Liver (tissue), 3 donors: Measurements from ENCODE around the gene NKD1.

Experiments used
- CTCF ChIP-seq: fragments of 150-350 bp; IDR thresholded peaks from 2 replicates; pipeline ENCODE4 v1.5.1; 2017; ENCODE audit warnings: improper control_type of control experiment, low read depth, low read length; ENCODE audit not compliant: missing input control
- MAX ChIP-seq: IDR thresholded peaks from 2 replicates; pipeline ENCODE4 v1.6.1; 2016; ENCODE audit warnings: antibody characterized with exemption
- RAD21 ChIP-seq, 2 donors: IDR thresholded peaks; 2 replicates each; pipeline ENCODE4 v1.6.1; 2016; ENCODE audit warnings: antibody characterized with exemption in 2 of 2, mild to moderate bottlenecking in 2 of 2
- REST ChIP-seq: IDR thresholded peaks from 2 replicates; pipeline ENCODE4 v1.6.1; 2016; ENCODE audit warnings: antibody characterized with exemption, mild to moderate bottlenecking
- TAF1 ChIP-seq: conservative IDR thresholded peaks from 2 replicates; pipeline ENCODE4 v1.6.1; 2016; ENCODE audit warnings: antibody characterized with exemption, mild to moderate bottlenecking
- YY1 ChIP-seq: IDR thresholded peaks from 2 replicates; pipeline ENCODE4 v1.6.1; 2016; ENCODE audit warnings: antibody characterized with exemption, mild to moderate bottlenecking
- ZBTB33 ChIP-seq: IDR thresholded peaks from 2 replicates; pipeline ENCODE4 v1.6.1; 2016; ENCODE audit warnings: antibody characterized with exemption
- donor health status: healthy.
- donor health status: healthy.

GRCh38 chr16:50587543-50587942 is 39.3 kb downstream of the NKD1 start:
- TF ChIP-seq RAD21 (IDR thresholded peaks at IDR 0.05) (no peak), CTCF (no peak), REST (no peak), TAF1 (no peak), YY1 (no peak), ZBTB33 (no peak), MAX (no peak)
